ENCODE results near the gene ZNF738. TPM values are rescaled to one million over a fixed set of nuclear protein-coding genes. Genes with fewer than 3 reads are reported as not detected.

Gene ZNF738
- total and polyA plus RNA-seq, 2 of the 13 experiments (the other 11 are each of a cell fraction or from before 2014, with no cell fraction given), result 2.7 to 5.3 TPM

GRCh38 chr19:21328885-21329605 lies 29.8 kb upstream of the ZNF738 start, which contains the start of gene ZNF708 (continued):
- TF ChIP-seq TFDP2 (CRISPR knock-in tag; IDR thresholded peaks at IDR 0.05) (peak; percentile 28; the same call in 1 of the 2 replicates), ZNF83 (CRISPR knock-in tag; IDR thresholded peaks at IDR 0.05; ENCODE audit: borderline replicate concordance) (0 out of 2 replicates have a peak, but pooled peaks have one; percentile 28), ARNTL (CRISPR knock-in tag; IDR thresholded peaks at IDR 0.05) (peak; percentile 30; the same call in 1 of the 2 replicates), ZNF12 (CRISPR knock-in tag; IDR thresholded peaks at IDR 0.05) (no peak), ZNF710 (CRISPR knock-in tag; IDR thresholded peaks at IDR 0.05; ENCODE audit: borderline replicate concordance) (peak; percentile 28; the same call in 1 of the 2 replicates), PHF21A (CRISPR knock-in tag; IDR thresholded peaks at IDR 0.05) (peak; percentile 49; the same call in 1 of the 2 replicates), PHF8 (CRISPR knock-in tag; IDR thresholded peaks at IDR 0.05) (peak; percentile 85), NR2F2 (IDR thresholded peaks at IDR 0.05; ENCODE audit: borderline replicate concordance, low read depth) (0 out of 2 replicates have a peak, but pooled peaks have one; percentile 14), ZNF550 (CRISPR knock-in tag; IDR thresholded peaks at IDR 0.05; ENCODE audit: borderline replicate concordance) (no peak), NFYB (CRISPR knock-in tag; IDR thresholded peaks at IDR 0.05) (peak; percentile 76), IRF2 (CRISPR knock-in tag; IDR thresholded peaks at IDR 0.05) (0 out of 2 replicates have a peak, but pooled peaks have one; percentile 22), ZNF674 (CRISPR knock-in tag; IDR thresholded peaks at IDR 0.05; ENCODE audit: low read depth) (no peak), PHF20 (CRISPR knock-in tag; IDR thresholded peaks at IDR 0.05) (peak; percentile 82), GATAD1 (CRISPR knock-in tag; IDR thresholded peaks at IDR 0.05) (peak; percentile 59), RFXAP (CRISPR knock-in tag; IDR thresholded peaks at IDR 0.05; ENCODE audit: borderline replicate concordance) (no peak), ZNF563 (CRISPR knock-in tag; IDR thresholded peaks at IDR 0.05) (no peak; the same call in 1 of the 2 replicates), ZNF292 (CRISPR knock-in tag; IDR thresholded peaks at IDR 0.05; ENCODE audit: borderline replicate concordance, low read depth) (peak; percentile 86), ZNF282 (IDR thresholded peaks at IDR 0.05; ENCODE audit: partially characterized antibody) (no peak), TAF1 (CRISPR knock-in tag; IDR thresholded peaks at IDR 0.05) (peak; percentile 93), ZBTB14 (CRISPR knock-in tag; IDR thresholded peaks at IDR 0.05) (no peak), ZNF562 (CRISPR knock-in tag; IDR thresholded peaks at IDR 0.05; ENCODE audit: borderline replicate concordance) (no peak), YEATS2 (CRISPR knock-in tag; IDR thresholded peaks at IDR 0.05; ENCODE audit: borderline replicate concordance) (peak; percentile 68), ZNF276 (CRISPR knock-in tag; IDR thresholded peaks at IDR 0.05; ENCODE audit: low read depth) (no peak), HNRNPLL (IDR thresholded peaks at IDR 0.05; ENCODE audit: low read depth, low read length, poor library complexity, severe bottlenecking) (peak; percentile 61)

Measured in HepG2 (cell line).